A549 (cell line): ENCODE data around the gene ARHGAP42. TPM values are rescaled to one million over a fixed set of nuclear protein-coding genes. Genes with fewer than 3 reads are reported as not detected.

ENCODE experiments used
- ATAC-seq, 2 experiments: fragments of 200-7000 bp in 1 of 2; fragments of >200 bp in 1 of 2; cut with Nextera tagmentation in 1 of 2; cut with Tn5 transposase in 1 of 2; 3 replicates each; pipeline versions ENCODE4 v1.8.0 to v1.9.1; 2018 to 2020; ENCODE audit warnings: mild to moderate bottlenecking in 1 of 2, moderate library complexity in 1 of 2
- CTCF ChIA-PET: fragments of 300-600 bp; sonication (Branson Sonifier 250); formaldehyde crosslinking; extraction: SDS; loops from one replicate; lab custom pipeline; 2021; ENCODE audit warnings: antibody characterized with exemption, inconsistent platforms; lab: Yijun Ruan, JAX
- POLR2A ChIA-PET: fragments of 350-600 bp; formaldehyde crosslinking; extraction: SDS; loops from one replicate; lab custom pipeline; 2021; ENCODE audit warnings: antibody characterized with exemption, inconsistent platforms; lab: Yijun Ruan, JAX
- DNase-seq, 2 experiments: peaks; one replicate each; pipeline versions ENCODE4 v3.0.0 to v3.0.0-alpha.2; 2011 to 2016; ENCODE audit warnings: low read depth in 1 of 2, low spot score in 1 of 2
- FAIRE-seq: peaks from 2 replicates; lab custom pipeline; 2011; peaks lifted over from hg19 to GRCh38; lab: Jason Lieb, UNC
- H3K27ac ChIP-seq, 2 experiments: fragments of >200 bp; sonication (Bioruptor Twin); formaldehyde crosslinking; 3 replicates each; pipeline ENCODE4 v1.5.1; 2016 to 2017
- H3K4me1 ChIP-seq: fragments of >200 bp; sonication (Bioruptor Twin); formaldehyde crosslinking; 3 replicates; pipeline ENCODE4 v1.6.1; 2016
- H3K4me2 ChIP-seq: fragments of >200 bp; sonication (Bioruptor Twin); formaldehyde crosslinking; 3 replicates; pipeline ENCODE4 v1.6.1; 2016
- H3K4me3 ChIP-seq: fragments of >200 bp; sonication (Bioruptor Twin); formaldehyde crosslinking; 3 replicates; pipeline ENCODE4 v1.5.1; 2016
- H3K9me3 ChIP-seq: fragments of >200 bp; sonication (Bioruptor Twin); formaldehyde crosslinking; 3 replicates; pipeline ENCODE4 v1.6.1; 2016
- BCL3 ChIP-seq: fragments of >200 bp; sonication (Bioruptor Twin); formaldehyde crosslinking; IDR thresholded peaks from 3 replicates; pipeline ENCODE4 v1.6.1; 2016
- BHLHE40 ChIP-seq: IDR thresholded peaks from 2 replicates; pipeline ENCODE4 v1.6.1; 2012; ENCODE audit warnings: low read depth, low read length, inconsistent platforms
- CBX2 ChIP-seq: fragments of 200-600 bp; sonication (generic); IDR thresholded peaks from 2 replicates; pipeline ENCODE4 v1.6.1; 2016; ENCODE audit warnings: low read depth, mild to moderate bottlenecking, borderline replicate concordance
- CBX8 ChIP-seq: fragments of 200-600 bp; sonication (generic); IDR thresholded peaks from 2 replicates; pipeline ENCODE4 v1.6.1; 2016
- CEBPB ChIP-seq, 2 experiments: fragments of >200 bp in 1 of 2; sonication (Bioruptor Twin) in 1 of 2; formaldehyde crosslinking in 1 of 2; IDR thresholded peaks; 2 replicates each; pipeline ENCODE4 v1.6.1; 2012 to 2016
- EHF ChIP-seq: fragments of 250-450 bp; sonication (Bioruptor Pico); IDR thresholded peaks from 2 replicates; pipeline ENCODE4 v1.5.0; 2020; ENCODE audit warnings: mild to moderate bottlenecking
- EHMT2 ChIP-seq: fragments of 200-600 bp; sonication (generic); IDR thresholded peaks from 2 replicates; pipeline ENCODE4 v1.6.1; 2016; ENCODE audit warnings: antibody characterized with exemption, low read depth, mild to moderate bottlenecking, moderate library complexity
- EP300 ChIP-seq, 2 experiments: fragments of >200 bp; sonication (Bioruptor Twin); formaldehyde crosslinking; IDR thresholded peaks; 2 replicates in 1 of 2; 3 replicates in 1 of 2; pipeline ENCODE4 v1.6.1; 2016 to 2017
- FOSB ChIP-seq: fragments of 250-450 bp; sonication (Bioruptor Pico); IDR thresholded peaks from 2 replicates; pipeline ENCODE4 v1.5.0; 2020; ENCODE audit warnings: mild to moderate bottlenecking, moderate library complexity
- FOSL2 ChIP-seq, 2 experiments: fragments of 450-650 bp in 1 of 2; fragments of >200 bp in 1 of 2; sonication (Bioruptor Twin) in 1 of 2; formaldehyde crosslinking; IDR thresholded peaks; 2 replicates each; pipeline versions ENCODE4 v1.5.0 to v1.6.1; 2016 to 2020; ENCODE audit warnings: mild to moderate bottlenecking in 1 of 2, moderate library complexity in 1 of 2
- GATA3 ChIP-seq: IDR thresholded peaks from 2 replicates; pipeline ENCODE4 v1.6.1; 2012; ENCODE audit warnings: borderline replicate concordance
- HDAC2 ChIP-seq: fragments of 200-600 bp; sonication (generic); IDR thresholded peaks from 2 replicates; pipeline ENCODE4 v1.6.1; 2016
- HEYL ChIP-seq: fragments of 250-450 bp; sonication (Bioruptor Pico); IDR thresholded peaks from 2 replicates; pipeline ENCODE4 v1.8.0; 2021; ENCODE audit warnings: mild to moderate bottlenecking, moderate library complexity
- HOXB13 ChIP-seq: fragments of 250-450 bp; sonication (Bioruptor Pico); IDR thresholded peaks from 2 replicates; pipeline ENCODE4 v1.5.0; 2020; ENCODE audit warnings: low read depth, mild to moderate bottlenecking, moderate library complexity
- JUNB ChIP-seq: fragments of >200 bp; sonication (Bioruptor Twin); formaldehyde crosslinking; IDR thresholded peaks from 2 replicates; pipeline ENCODE4 v1.6.1; 2016
- MAFK ChIP-seq: fragments of 450-650 bp; IDR thresholded peaks from 2 replicates; pipeline ENCODE4 v1.6.1; 2014; ENCODE audit not compliant: partially characterized antibody
- NR3C1 ChIP-seq: fragments of >200 bp; sonication (Bioruptor Twin); formaldehyde crosslinking; IDR thresholded peaks from 3 replicates; pipeline ENCODE4 v1.6.1; 2017
- PBX3 ChIP-seq: IDR thresholded peaks from 2 replicates; pipeline ENCODE4 v1.6.1; 2012
- PHF8 ChIP-seq: fragments of 200-600 bp; sonication (generic); IDR thresholded peaks from 2 replicates; pipeline ENCODE4 v1.6.1; 2016; ENCODE audit warnings: low read depth, mild to moderate bottlenecking, antibody characterized with exemption, moderate library complexity, borderline replicate concordance
- RAD21 ChIP-seq, 2 experiments: fragments of >200 bp in 1 of 2; sonication (Bioruptor Twin) in 1 of 2; formaldehyde crosslinking in 1 of 2; IDR thresholded peaks in 1 of 2; conservative IDR thresholded peaks in 1 of 2; 2 replicates in 1 of 2; 3 replicates in 1 of 2; pipeline ENCODE4 v1.6.1; 2012 to 2018; ENCODE audit warnings: inconsistent platforms in 1 of 2
- RFX5 ChIP-seq: fragments of 450-650 bp; IDR thresholded peaks from 2 replicates; pipeline ENCODE4 v1.7.1; 2014; ENCODE audit warnings: antibody characterized with exemption, mild to moderate bottlenecking, moderate library complexity
- SMC3 ChIP-seq: fragments of >200 bp; sonication (Bioruptor Twin); formaldehyde crosslinking; IDR thresholded peaks from 3 replicates; pipeline ENCODE4 v1.6.1; 2018; ENCODE audit warnings: inconsistent platforms
- TFCP2L1 ChIP-seq: fragments of 250-450 bp; sonication (Bioruptor Pico); IDR thresholded peaks from 2 replicates; pipeline ENCODE4 v1.5.0; 2021; ENCODE audit warnings: mild to moderate bottlenecking
- ZC3H11A ChIP-seq: fragments of 450-650 bp; IDR thresholded peaks from 2 replicates; pipeline ENCODE4 v1.6.1; 2014; ENCODE audit warnings: antibody characterized with exemption, mild to moderate bottlenecking
- ZNF302 ChIP-seq: fragments of 250-450 bp; sonication (Bioruptor Pico); IDR thresholded peaks from 2 replicates; pipeline ENCODE4 v1.9.0; 2021; ENCODE audit warnings: inconsistent platforms, mild to moderate bottlenecking, moderate library complexity
- ZSCAN20 ChIP-seq: fragments of 250-450 bp; sonication (Bioruptor Pico); IDR thresholded peaks from 2 replicates; pipeline ENCODE4 v1.8.0; 2022; ENCODE audit warnings: mild to moderate bottlenecking, moderate library complexity
- WGBS: methylation state at CpG from one replicate; pipeline ENCODE4 v1.1.6; 2017; ENCODE audit errors: missing lambda C conversion rate; 5-methylcytosine and 5-hydroxymethylcytosine counted together
- polyA plus RNA-seq, 4 experiments: library from polyadenylated mRNA; depleted of rRNA in 3 of 4; stranded (reverse); fragments of >200 nt; fragmentation: RNase III in 1 of 4; extraction: RNeasy Plus Mini Kit Qiagen cat#74134 plus additional on column Dnase treatment in 1 of 4; gene quantifications; 2 replicates in 3 of 4; 3 replicates in 1 of 4; pipeline ENCODE4 v1.2.3, GENCODE V29; 2011 to 2017
- TF ChIP-seq, protein P1 (sequence below): fragments of 250-450 bp; sonication (Bioruptor Pico); IDR thresholded peaks from 2 replicates; pipeline ENCODE4 v1.5.0; 2020; ENCODE audit warnings: low read depth, mild to moderate bottlenecking, moderate library complexity
- TF ChIP-seq, protein P2 (sequence below): fragments of 200-600 bp; sonication (generic); IDR thresholded peaks from 2 replicates; pipeline ENCODE4 v1.6.1; 2016; ENCODE audit warnings: antibody characterized with exemption, mild to moderate bottlenecking, moderate library complexity
- TF ChIP-seq, protein P3 (sequence below): IDR thresholded peaks from 2 replicates; pipeline ENCODE4 v1.6.1; 2012

The ARHGAP42 gene
- polyA plus RNA-seq, 2 of the 4 experiments (the other 2 are of a cell fraction) = 5.1 to 17.0 TPM

- Histone ChIP-seq H3K4me2 (peak overlapping the region; percentile 11; the same call in 1 of the 3 replicates), H3K9me3 (no peaks in the 10 kb centered on the region), H3K4me1 (peaks cover 55% of the 10 kb centered on the region), H3K27ac (peak overlapping the region; percentile 67 to 86), H3K4me3 (no peak overlapping the region)
- no peak for DNase-seq
- ChIA-PET POLR2A (no interaction called here), CTCF (interaction anchor here (0.7 to 1.5 kb wide), 2 partner anchors 11 to 87 kb away, joined by 3 read pairs; no protein-coding TSS in a partner anchor)
- WGBS = 67% methylated on average over 3 of the region's 3 CpGs
- TF ChIP-seq RFX5 = no peak
- TF ChIP-seq HDAC2 = no peak
- TF ChIP-seq ZSCAN20 (CRISPR knock-in tag) = no peak
- no peak for TF ChIP-seq PBX3
- TF ChIP-seq JUNB = no peak
- no peak for TF ChIP-seq EHMT2
- no peak for TF ChIP-seq PHF8
- TF ChIP-seq HOXB13 (CRISPR knock-in tag) = no peak
- no peak for TF ChIP-seq TFCP2L1 (CRISPR knock-in tag)
- TF ChIP-seq, protein P1, sequence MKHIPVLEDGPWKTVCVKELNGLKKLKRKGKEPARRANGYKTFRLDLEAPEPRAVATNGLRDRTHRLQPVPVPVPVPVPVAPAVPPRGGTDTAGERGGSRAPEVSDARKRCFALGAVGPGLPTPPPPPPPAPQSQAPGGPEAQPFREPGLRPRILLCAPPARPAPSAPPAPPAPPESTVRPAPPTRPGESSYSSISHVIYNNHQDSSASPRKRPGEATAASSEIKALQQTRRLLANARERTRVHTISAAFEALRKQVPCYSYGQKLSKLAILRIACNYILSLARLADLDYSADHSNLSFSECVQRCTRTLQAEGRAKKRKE (CRISPR knock-in tag) = no peak
- TF ChIP-seq BHLHE40 = no peak
- TF ChIP-seq SMC3 = no peak
- no peak for TF ChIP-seq RAD21 (conservative IDR thresholded peaks at IDR 0.05 in 1 of 2, IDR thresholded peaks at IDR 0.05 in 1 of 2)
- no peak for TF ChIP-seq HEYL (CRISPR knock-in tag)
- TF ChIP-seq NR3C1 = no peak
- TF ChIP-seq ZC3H11A = no peak
- no peak for TF ChIP-seq CBX2
- FAIRE-seq = no peak
- ATAC-seq = no peak
Observed at GRCh38 chr11:100774859-100775258, 87.8 kb downstream of the ARHGAP42 start.

DNA sequence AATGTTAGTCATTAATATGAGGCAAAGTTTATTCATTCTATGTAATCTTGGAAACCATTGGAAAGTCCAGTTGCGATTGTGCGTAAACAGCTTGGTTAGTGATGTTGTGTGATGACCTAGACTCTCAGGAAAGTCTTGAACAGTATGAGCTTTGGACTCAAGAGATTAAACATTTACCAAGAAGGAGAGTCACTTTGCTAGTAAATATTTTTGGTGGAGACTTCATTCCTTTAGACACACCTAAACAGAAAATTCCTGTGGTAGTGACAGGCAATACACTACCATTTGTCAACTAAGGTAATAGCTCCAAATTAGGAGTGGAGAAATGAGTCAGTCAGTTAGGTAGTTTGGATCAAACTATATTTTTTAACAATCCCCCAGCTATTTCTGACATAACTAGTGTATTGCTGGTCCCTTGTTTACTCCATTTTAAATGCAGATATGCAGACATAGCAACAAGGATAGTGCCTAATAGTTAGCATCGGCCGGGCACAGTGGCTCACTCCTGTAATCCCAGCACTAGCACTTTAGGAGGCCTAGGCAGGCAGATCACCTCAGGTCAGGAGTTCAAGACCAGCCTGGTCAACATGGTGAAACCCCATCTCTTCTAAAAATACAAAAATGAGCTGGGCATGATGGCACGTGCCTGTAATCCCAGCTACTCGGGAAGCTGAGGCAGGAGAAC is 89.3 kb downstream of the ARHGAP42 start:
- CTCF ChIA-PET = interaction anchor here (0.6 to 1.5 kb wide), 13 partner anchors 9 to 1117 kb away, joined by 3 to 8 read pairs (median 3); no protein-coding TSS in a partner anchor
- TF ChIP-seq BCL3 = peak; percentile 31; the same call in 1 of the 3 replicates
- TF ChIP-seq FOSL2 (IDR thresholded peaks at IDR 0.05) = 0 out of 2 replicates have a peak, but pooled peaks have one; percentile 8
- TF ChIP-seq FOSL2 (CRISPR knock-in tag; IDR thresholded peaks at IDR 0.05) = peak; percentile 81
- TF ChIP-seq ZNF302 (CRISPR knock-in tag) = no peak
- no peak for TF ChIP-seq CBX8
- peak; percentile 11 for TF ChIP-seq MAFK
- TF ChIP-seq, protein P1 (CRISPR knock-in tag) = 0 out of 2 replicates have a peak, but pooled peaks have one; percentile 47
- no peak for TF ChIP-seq PHF8
- peak; percentile 72 for TF ChIP-seq JUNB
- peak; percentile 68; the same call in 1 of the 2 replicates for TF ChIP-seq FOSB (CRISPR knock-in tag)
- TF ChIP-seq, protein P2, sequence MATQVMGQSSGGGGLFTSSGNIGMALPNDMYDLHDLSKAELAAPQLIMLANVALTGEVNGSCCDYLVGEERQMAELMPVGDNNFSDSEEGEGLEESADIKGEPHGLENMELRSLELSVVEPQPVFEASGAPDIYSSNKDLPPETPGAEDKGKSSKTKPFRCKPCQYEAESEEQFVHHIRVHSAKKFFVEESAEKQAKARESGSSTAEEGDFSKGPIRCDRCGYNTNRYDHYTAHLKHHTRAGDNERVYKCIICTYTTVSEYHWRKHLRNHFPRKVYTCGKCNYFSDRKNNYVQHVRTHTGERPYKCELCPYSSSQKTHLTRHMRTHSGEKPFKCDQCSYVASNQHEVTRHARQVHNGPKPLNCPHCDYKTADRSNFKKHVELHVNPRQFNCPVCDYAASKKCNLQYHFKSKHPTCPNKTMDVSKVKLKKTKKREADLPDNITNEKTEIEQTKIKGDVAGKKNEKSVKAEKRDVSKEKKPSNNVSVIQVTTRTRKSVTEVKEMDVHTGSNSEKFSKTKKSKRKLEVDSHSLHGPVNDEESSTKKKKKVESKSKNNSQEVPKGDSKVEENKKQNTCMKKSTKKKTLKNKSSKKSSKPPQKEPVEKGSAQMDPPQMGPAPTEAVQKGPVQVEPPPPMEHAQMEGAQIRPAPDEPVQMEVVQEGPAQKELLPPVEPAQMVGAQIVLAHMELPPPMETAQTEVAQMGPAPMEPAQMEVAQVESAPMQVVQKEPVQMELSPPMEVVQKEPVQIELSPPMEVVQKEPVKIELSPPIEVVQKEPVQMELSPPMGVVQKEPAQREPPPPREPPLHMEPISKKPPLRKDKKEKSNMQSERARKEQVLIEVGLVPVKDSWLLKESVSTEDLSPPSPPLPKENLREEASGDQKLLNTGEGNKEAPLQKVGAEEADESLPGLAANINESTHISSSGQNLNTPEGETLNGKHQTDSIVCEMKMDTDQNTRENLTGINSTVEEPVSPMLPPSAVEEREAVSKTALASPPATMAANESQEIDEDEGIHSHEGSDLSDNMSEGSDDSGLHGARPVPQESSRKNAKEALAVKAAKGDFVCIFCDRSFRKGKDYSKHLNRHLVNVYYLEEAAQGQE = no peak
- peak in 1 of 2 experiments; percentile 25; a peak in 1 of 4 replicates for TF ChIP-seq CEBPB (IDR thresholded peaks at IDR 0.05)
- TF ChIP-seq EP300 (IDR thresholded peaks at IDR 0.05) = peak; percentile 51 to 70; a peak in 3 of 5 replicates
- TF ChIP-seq GATA3 = peak; percentile 80; the same call in 1 of the 2 replicates
- 0 out of 2 replicates have a peak, but pooled peaks have one; percentile 51 for TF ChIP-seq EHF (CRISPR knock-in tag)
- TF ChIP-seq, protein P3, sequence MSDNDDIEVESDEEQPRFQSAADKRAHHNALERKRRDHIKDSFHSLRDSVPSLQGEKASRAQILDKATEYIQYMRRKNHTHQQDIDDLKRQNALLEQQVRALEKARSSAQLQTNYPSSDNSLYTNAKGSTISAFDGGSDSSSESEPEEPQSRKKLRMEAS = 0 out of 2 replicates have a peak, but pooled peaks have one; percentile 32
- no peak for TF ChIP-seq BHLHE40

More for the DNA sequence above, 89.3 kb downstream of the ARHGAP42 start:
- Histone ChIP-seq H3K4me1 (peaks cover 45% of the 10 kb centered on the region), H3K4me3 (peak overlapping the region; percentile 23), H3K4me2 (peak overlapping the region; percentile 82), H3K27ac (peak overlapping the region; percentile 76 to 90), H3K9me3 (no peaks in the 10 kb centered on the region)
- FAIRE-seq = peak; percentile 68
- peak; percentile 69 to 96 for DNase-seq
- WGBS = 2% methylated on average over 4 of the region's 6 CpGs
- POLR2A ChIA-PET = interaction anchor here (0.6 to 1.4 kb wide), 5 partner anchors 33 to 89 kb away, joined by 3 to 10 read pairs (median 3); no protein-coding TSS in a partner anchor
- ATAC-seq = peak; percentile 90 to 92
